ENCODE data around the gene BGLAP. TPM values are rescaled to one million over a fixed set of nuclear protein-coding genes. Genes with fewer than 3 reads are reported as not detected.

The BGLAP gene
- total RNA-seq, 1 donor from 2014 or later, result 0.66 TPM

- H3K36me3 Mint-ChIP-seq (ENCODE audit: low read depth, unreplicated experiment), result peaks cover 32% of the 10 kb centered on the region
- no peak overlapping the region for H3K27ac Mint-ChIP-seq (ENCODE audit: unreplicated experiment)
- TF ChIP-seq EZH2 (IDR thresholded peaks at IDR 0.05; ENCODE audit: insufficient read depth, low read length), result no peak
- TF ChIP-seq CTCF (IDR thresholded peaks at IDR 0.05; ENCODE audit: insufficient read depth, low read depth, low read length), result no peak
- Histone ChIP-seq H3K79me2 (ENCODE audit: insufficient read depth, low read length) (peaks cover 53% of the 10 kb centered on the region), H3K36me3 (ENCODE audit: insufficient read depth, low read length) (peaks cover 56% of the 10 kb centered on the region), H3K9me3 (ENCODE audit: insufficient read depth, low read depth, low read length) (no peaks in the 10 kb centered on the region), H3K9ac (ENCODE audit: low read length) (no peak overlapping the region), H4K20me1 (ENCODE audit: insufficient read depth, low read length) (peaks cover 51% of the 10 kb centered on the region), H2AFZ (ENCODE audit: low read depth, low read length) (no peak overlapping the region), H3K27ac (ENCODE audit: low read depth, low read length) (no peak overlapping the region), H3K4me2 (ENCODE audit: low read length) (no peak overlapping the region), H3K4me3 (ENCODE audit: insufficient read depth, low read depth, low read length) (no peak overlapping the region), H3K4me1 (ENCODE audit: insufficient read depth, low read length) (peaks cover 10% of the 10 kb centered on the region), H3K27me3 (ENCODE audit: insufficient read depth, low read length) (no peaks in the 10 kb centered on the region)
- DNase-seq (ENCODE audit: low read depth), result no peak
- no peak for FAIRE-seq
- no peaks in the 10 kb centered on the region for H3K9me3 Mint-ChIP-seq (ENCODE audit: unreplicated experiment)
- peaks cover 8% of the 10 kb centered on the region for H3K4me1 Mint-ChIP-seq (ENCODE audit: low read depth, unreplicated experiment)
- H3K4me3 Mint-ChIP-seq (ENCODE audit: unreplicated experiment), result no peak overlapping the region
- H3K27me3 Mint-ChIP-seq (ENCODE audit: low read depth, unreplicated experiment), result no peaks in the 10 kb centered on the region
These were observed 35.0 kb downstream of the BGLAP start for GRCh38 chr1:156276966-156277381.

GRCh38 chr1:156279837-156280236 is 37.9 kb downstream of the BGLAP start:
- no peak overlapping the region for H3K27ac ChIP-seq (ENCODE audit: low read depth, low read length)
- H3K4me3 Mint-ChIP-seq (ENCODE audit: unreplicated experiment), result peak overlapping the region; percentile 17
- H2AFZ ChIP-seq (ENCODE audit: low read depth, low read length), result no peak overlapping the region
- H3K36me3 Mint-ChIP-seq (ENCODE audit: low read depth, unreplicated experiment), result peaks cover 15% of the 10 kb centered on the region
- H3K27ac Mint-ChIP-seq (ENCODE audit: unreplicated experiment), result no peak overlapping the region
- H4K20me1 ChIP-seq (ENCODE audit: insufficient read depth, low read length), result peaks cover 47% of the 10 kb centered on the region
- H3K4me1 ChIP-seq (ENCODE audit: insufficient read depth, low read length), result peaks cover 17% of the 10 kb centered on the region
- peak overlapping the region; percentile 26 for H3K9ac ChIP-seq (ENCODE audit: low read length)
- FAIRE-seq, result no peak
- no peaks in the 10 kb centered on the region for H3K9me3 ChIP-seq (ENCODE audit: insufficient read depth, low read depth, low read length)
- no peaks in the 10 kb centered on the region for H3K27me3 ChIP-seq (ENCODE audit: insufficient read depth, low read length)
- no peak overlapping the region for H3K4me3 ChIP-seq (ENCODE audit: insufficient read depth, low read depth, low read length)
- H3K36me3 ChIP-seq (ENCODE audit: insufficient read depth, low read length), result peaks cover 32% of the 10 kb centered on the region
- H3K4me2 ChIP-seq (ENCODE audit: low read length), result no peak overlapping the region
- TF ChIP-seq CTCF (IDR thresholded peaks at IDR 0.05; ENCODE audit: insufficient read depth, low read depth, low read length), result no peak
- no peak for TF ChIP-seq EZH2 (IDR thresholded peaks at IDR 0.05; ENCODE audit: insufficient read depth, low read length)
- H3K9me3 Mint-ChIP-seq (ENCODE audit: unreplicated experiment), result no peaks in the 10 kb centered on the region
- no peaks in the 10 kb centered on the region for H3K27me3 Mint-ChIP-seq (ENCODE audit: low read depth, unreplicated experiment)
- H3K4me1 Mint-ChIP-seq (ENCODE audit: low read depth, unreplicated experiment), result peaks cover 17% of the 10 kb centered on the region
- no peak for DNase-seq (ENCODE audit: low read depth)
- H3K79me2 ChIP-seq (ENCODE audit: insufficient read depth, low read length), result peaks cover 59% of the 10 kb centered on the region

GRCh38 chr1:156281281-156281680 is 39.3 kb downstream of the BGLAP start:
- no peak for FAIRE-seq
- peaks cover 59% of the 10 kb centered on the region for H3K79me2 ChIP-seq (ENCODE audit: insufficient read depth, low read length)
- Mint-ChIP-seq H3K9me3 (ENCODE audit: unreplicated experiment) (no peaks in the 10 kb centered on the region), H3K27me3 (ENCODE audit: low read depth, unreplicated experiment) (no peaks in the 10 kb centered on the region), H3K4me3 (ENCODE audit: unreplicated experiment) (peak overlapping the region; percentile 94), H3K4me1 (ENCODE audit: low read depth, unreplicated experiment) (peaks cover 17% of the 10 kb centered on the region), H3K36me3 (ENCODE audit: low read depth, unreplicated experiment) (peaks cover 14% of the 10 kb centered on the region), H3K27ac (ENCODE audit: unreplicated experiment) (no peak overlapping the region)
- H3K9me3 ChIP-seq (ENCODE audit: insufficient read depth, low read depth, low read length), result no peaks in the 10 kb centered on the region
- H3K36me3 ChIP-seq (ENCODE audit: insufficient read depth, low read length), result peaks cover 22% of the 10 kb centered on the region
- H3K4me3 ChIP-seq (ENCODE audit: insufficient read depth, low read depth, low read length), result peak overlapping the region; percentile 87
- no peaks in the 10 kb centered on the region for H3K27me3 ChIP-seq (ENCODE audit: insufficient read depth, low read length)
- no peak for TF ChIP-seq CTCF (IDR thresholded peaks at IDR 0.05; ENCODE audit: insufficient read depth, low read depth, low read length)
- no peak for TF ChIP-seq EZH2 (IDR thresholded peaks at IDR 0.05; ENCODE audit: insufficient read depth, low read length)
- H3K9ac ChIP-seq (ENCODE audit: low read length), result peak overlapping the region; percentile 96
- peak; percentile 34 for DNase-seq (ENCODE audit: low read depth)
- H4K20me1 ChIP-seq (ENCODE audit: insufficient read depth, low read length), result peaks cover 47% of the 10 kb centered on the region
- H3K27ac ChIP-seq (ENCODE audit: low read depth, low read length), result peak overlapping the region; percentile 80
- H3K4me2 ChIP-seq (ENCODE audit: low read length), result peak overlapping the region; percentile 97
- peaks cover 17% of the 10 kb centered on the region for H3K4me1 ChIP-seq (ENCODE audit: insufficient read depth, low read length)
- H2AFZ ChIP-seq (ENCODE audit: low read depth, low read length), result no peak overlapping the region
